H1 (cell line): ENCODE results near the gene SPOCD1. TPM values are rescaled to one million over a fixed set of nuclear protein-coding genes. Genes with fewer than 3 reads are reported as not detected.
A peak's percentile ranks its signal among the peaks of the same experiment; 100 is the strongest.

ENCODE experiments used
- CTCF ChIA-PET: fragments of 300-600 bp; sonication (Branson Sonifier 250); formaldehyde crosslinking; loops from one replicate; lab custom pipeline; 2021; ENCODE audit not compliant: partially characterized antibody; lab: Charles Lee
- POLR2A ChIA-PET: fragments of 300-600 bp; sonication (Branson Sonifier 250); formaldehyde crosslinking; loops from one replicate; lab custom pipeline; 2021; ENCODE audit warnings: inconsistent platforms; ENCODE audit not compliant: partially characterized antibody; lab: Charles Lee
- DNase-seq, 2 experiments: peaks; one replicate each; pipeline versions ENCODE4 v3.0.0 to v3.0.0-alpha.2; 2010 to 2022; ENCODE audit warnings: low spot score in 2 of 2, low read depth in 1 of 2, mixed read lengths in 1 of 2
- FAIRE-seq: peaks from 2 replicates; lab custom pipeline; 2011; peaks lifted over from hg19 to GRCh38; lab: Jason Lieb, UNC
- H2AFZ ChIP-seq: 2 replicates; pipeline ENCODE4 v1.8.1; 2012; ENCODE audit warnings: low read length, inconsistent platforms
- H2AK5ac ChIP-seq: 2 replicates; pipeline ENCODE4 v1.6.1; 2013; ENCODE audit warnings: low read depth, low read length
- H2BK120ac ChIP-seq: replicated peaks from 2 replicates; pipeline ENCODE3; 2013; ENCODE audit warnings: low read depth, low read length, inconsistent platforms
- H2BK12ac ChIP-seq: 2 replicates; pipeline ENCODE4 v1.6.1; 2013; ENCODE audit warnings: low read depth, low read length
- H2BK15ac ChIP-seq: 2 replicates; pipeline ENCODE4 v1.6.1; 2013; ENCODE audit warnings: low read length
- H2BK20ac ChIP-seq: 2 replicates; pipeline ENCODE4 v1.6.1; 2013; ENCODE audit warnings: low read length
- H2BK5ac ChIP-seq: 2 replicates; pipeline ENCODE4 v1.6.1; 2013; ENCODE audit warnings: low read depth, low read length
- H3K14ac ChIP-seq: 2 replicates; pipeline ENCODE4 v1.6.1; 2013; ENCODE audit warnings: inconsistent platforms; ENCODE audit not compliant: insufficient read length
- H3K18ac ChIP-seq: 2 replicates; pipeline ENCODE4 v1.6.1; 2013; ENCODE audit warnings: low read length; ENCODE audit errors: extremely low read depth
- H3K23ac ChIP-seq: 2 replicates; pipeline ENCODE4 v1.6.1; 2013; ENCODE audit warnings: inconsistent platforms; ENCODE audit not compliant: insufficient read length
- H3K23me2 ChIP-seq: 2 replicates; pipeline ENCODE4 v1.6.1; 2013; ENCODE audit warnings: low read depth, low read length
- H3K27ac ChIP-seq: 2 replicates; pipeline ENCODE4 v1.6.1; 2011; ENCODE audit warnings: low read depth, low read length, inconsistent platforms
- H3K27me3 ChIP-seq, 4 experiments: replicated peaks in 1 of 4; 1 replicate in 1 of 4; 2 replicates in 3 of 4; pipeline versions ENCODE4 v1.6.1 to v1.8.1; 2011 to 2013; ENCODE audit warnings: low read length in 3 of 4, mild to moderate bottlenecking in 3 of 4, inconsistent platforms in 2 of 4, mixed read lengths in 2 of 4, moderate library complexity in 1 of 4; ENCODE audit not compliant: control insufficient read depth in 3 of 4, insufficient read depth in 3 of 4; ENCODE audit errors: extremely low read depth in 1 of 4
- H3K36me3 ChIP-seq, 4 experiments: 2 replicates each; pipeline versions ENCODE4 v1.6.1 to v1.8.1; 2011 to 2013; ENCODE audit warnings: mild to moderate bottlenecking in 4 of 4, low read length in 3 of 4, moderate library complexity in 2 of 4, control low read depth in 1 of 4, inconsistent platforms in 1 of 4; ENCODE audit not compliant: insufficient read depth in 4 of 4, control insufficient read depth in 2 of 4
- H3K4ac ChIP-seq: replicated peaks from 2 replicates; pipeline ENCODE3; 2013; ENCODE audit warnings: low read length, low read depth, mixed read lengths, inconsistent platforms; ENCODE audit not compliant: insufficient read length
- H3K4me1 ChIP-seq, 4 experiments: replicated peaks in 1 of 4; 1 replicate in 1 of 4; 2 replicates in 3 of 4; pipeline versions ENCODE4 v1.6.1 to v1.8.1; 2011 to 2013; ENCODE audit warnings: low read length in 3 of 4, inconsistent platforms in 2 of 4, mixed read lengths in 1 of 4; ENCODE audit not compliant: insufficient read depth in 4 of 4, control insufficient read depth in 3 of 4
- H3K4me2 ChIP-seq, 2 experiments: 2 replicates each; pipeline versions ENCODE4 v1.6.1 to v1.8.1; 2011 to 2013; ENCODE audit warnings: low read depth in 2 of 2, low read length in 2 of 2, control low read depth in 1 of 2, inconsistent platforms in 1 of 2, mild to moderate bottlenecking in 1 of 2; ENCODE audit not compliant: insufficient read depth in 1 of 2
- H3K4me3 ChIP-seq, 4 experiments: fragments of 200-600, 300-600 bp in 1 of 4; sonication (generic), shearing (Covaris generic), sonication (Bioruptor Twin) in 1 of 4; 2 replicates each; pipeline versions ENCODE4 v1.5.1 to v1.8.1; 2011 to 2016; ENCODE audit warnings: low read length in 4 of 4, low read depth in 3 of 4, control low read depth in 2 of 4, inconsistent platforms in 2 of 4, mild to moderate bottlenecking in 2 of 4, mixed read lengths in 1 of 4, moderate library complexity in 1 of 4; ENCODE audit not compliant: insufficient read depth in 2 of 4; ENCODE audit errors: extremely low read depth in 1 of 4
- H3K56ac ChIP-seq: replicated peaks from 2 replicates; pipeline ENCODE3; 2013; ENCODE audit warnings: low read depth, mild to moderate bottlenecking, mixed read lengths, low read length, inconsistent platforms; ENCODE audit not compliant: insufficient read length
- H3K79me1 ChIP-seq: 2 replicates; pipeline ENCODE4 v1.6.1; 2013; ENCODE audit warnings: low read depth, low read length, control low read depth
- H3K79me2 ChIP-seq, 2 experiments: 2 replicates each; pipeline versions ENCODE4 v1.6.1 to v1.8.1; 2012 to 2013; ENCODE audit warnings: low read length in 2 of 2, mild to moderate bottlenecking in 2 of 2, inconsistent platforms in 1 of 2; ENCODE audit not compliant: insufficient read depth in 2 of 2, control insufficient read depth in 1 of 2
- H3K9ac ChIP-seq, 4 experiments: replicated peaks in 1 of 4; 1 replicate in 1 of 4; 2 replicates in 3 of 4; pipeline versions ENCODE4 v1.6.1 to v1.8.1; 2011 to 2013; ENCODE audit warnings: low read depth in 3 of 4, low read length in 3 of 4, control low read depth in 2 of 4, mild to moderate bottlenecking in 2 of 4, moderate library complexity in 2 of 4, inconsistent platforms in 1 of 4; ENCODE audit errors: extremely low read depth in 1 of 4
- H3K9me3 ChIP-seq, 2 experiments: 2 replicates each; pipeline versions ENCODE4 v1.6.1 to v1.8.1; 2012 to 2013; ENCODE audit warnings: mild to moderate bottlenecking in 2 of 2, moderate library complexity in 2 of 2, control low read depth in 1 of 2, inconsistent platforms in 1 of 2, low read depth in 1 of 2, low read length in 1 of 2, mixed read lengths in 1 of 2; ENCODE audit not compliant: insufficient read depth in 2 of 2
- H4K20me1 ChIP-seq, 2 experiments: replicated peaks in 1 of 2; 2 replicates each; pipeline versions ENCODE3 to v1.8.1; 2011 to 2013; ENCODE audit warnings: inconsistent platforms in 2 of 2, low read length in 2 of 2, mild to moderate bottlenecking in 1 of 2; ENCODE audit not compliant: insufficient read depth in 2 of 2, control insufficient read depth in 1 of 2
- H4K5ac ChIP-seq: 2 replicates; pipeline ENCODE4 v1.6.1; 2013; ENCODE audit warnings: low read length, low read depth, mixed read lengths, inconsistent platforms; ENCODE audit not compliant: insufficient read length
- H4K8ac ChIP-seq: 2 replicates; pipeline ENCODE4 v1.8.0; 2013; ENCODE audit warnings: mild to moderate bottlenecking, moderate library complexity, low read length, inconsistent platforms; ENCODE audit not compliant: insufficient read depth; ENCODE audit errors: extremely low read depth
- H4K91ac ChIP-seq: replicated peaks from 2 replicates; pipeline ENCODE3; 2013; ENCODE audit warnings: low read length, mixed read lengths, inconsistent platforms; ENCODE audit not compliant: insufficient read length
- EZH2 ChIP-seq: fragments of 200-600 bp; sonication (generic); IDR thresholded peaks from 2 replicates; pipeline ENCODE4 v1.7.1; 2012; ENCODE audit warnings: low read depth, mild to moderate bottlenecking, moderate library complexity, low read length, inconsistent platforms; ENCODE audit not compliant: severe bottlenecking
- KDM4A ChIP-seq: IDR thresholded peaks from one replicate; pipeline ENCODE4 v1.7.1; 2012; ENCODE audit warnings: low read depth, mild to moderate bottlenecking, moderate library complexity, low read length, inconsistent platforms; ENCODE audit not compliant: severe bottlenecking
- SAP30 ChIP-seq: fragments of 300-600 bp; sonication (generic); IDR thresholded peaks from 2 replicates; pipeline ENCODE4 v1.7.1; 2012; ENCODE audit warnings: low read length, moderate library complexity, mild to moderate bottlenecking, inconsistent platforms; ENCODE audit not compliant: insufficient read depth, insufficient replicate concordance
- SUZ12 ChIP-seq: fragments of 200-600 bp; sonication (generic); IDR thresholded peaks from 2 replicates; pipeline ENCODE4 v1.6.1; 2012; ENCODE audit warnings: mild to moderate bottlenecking, inconsistent platforms, low read length, moderate library complexity, mixed read lengths
- WGBS, 2 experiments: shearing (Covaris generic) in 1 of 2; methylation state at CpG; one replicate each; pipeline versions ENCODE4 v1.1.6 to v1.1.7; 2013 to 2015; ENCODE audit warnings: low lambda C conversion rate in 2 of 2, mixed read lengths in 2 of 2, inconsistent platforms in 1 of 2, low coverage in 1 of 2, missing lambda C conversion rate in 1 of 2; ENCODE audit not compliant: insufficient replicate concordance in 2 of 2, insufficient coverage in 1 of 2, insufficient read length in 1 of 2; ENCODE audit errors: extremely low coverage in 1 of 2, missing lambda C conversion rate in 1 of 2; 5-methylcytosine and 5-hydroxymethylcytosine counted together
- polyA plus RNA-seq, 7 experiments: library from polyadenylated mRNA; depleted of rRNA in 3 of 7; stranded (reverse) in 5 of 7; unstranded in 2 of 7; fragments of >200 nt in 5 of 7; fragments of 200-250 nt in 2 of 7; gene quantifications; 1 replicate in 5 of 7; 2 replicates in 1 of 7; 4 replicates in 1 of 7; pipeline versions ENCODE4 v1.2.1 to v1.2.3, GENCODE V29; 2011 to 2013; ENCODE audit warnings: missing spikeins in 2 of 7, mixed read lengths in 2 of 7
- total RNA-seq: library from RNA; stranded (reverse); fragmentation: NEBNext Ultra II Directional; extraction: Animal tissue kit (Norgen Biotek cat#: 25700); gene quantifications from 2 replicates; pipeline ENCODE4 v1.2.1, GENCODE V29; 2021

The SPOCD1 gene
- total and polyA plus RNA-seq, 2 of the 8 experiments (the other 6 are each of a cell fraction or from before 2014, with no cell fraction given): 1.8 to 2.9 TPM

GRCh38 chr1:31763671-31764311 lies 52.0 kb downstream of the SPOCD1 start:
- Histone ChIP-seq H3K9me3 (no peaks in the 10 kb centered on the region), H3K23ac (no peak overlapping the region), H4K5ac (no peak overlapping the region), H3K4me1 (peaks cover 26 to 49% (median 31%) of the 10 kb centered on the region in 4 experiments), H3K36me3 (no peaks in the 10 kb centered on the region), H3K14ac (no peak overlapping the region), H2AFZ (no peak overlapping the region), H4K20me1 (peaks cover 4 to 15% of the 10 kb centered on the region in 2 experiments), H2BK15ac (no peak overlapping the region), H3K9ac (0 out of 7 replicates have a peak overlapping the region, but pooled peaks of 1 of the 4 experiments have one; percentile 24), H3K27ac (no peak overlapping the region), H3K27me3 (peaks cover 3 to 16% (median 7%) of the 10 kb centered on the region in 4 experiments; a peak in 5 of 7 replicates), H3K79me2 (peaks cover 0 to 4% of the 10 kb centered on the region in 2 experiments; a peak in 1 of 4 replicates), H2BK12ac (no peak overlapping the region), H3K4me3 (peak overlapping the region; percentile 48 to 75 (median 62)), H4K8ac (no peak overlapping the region; the same call in 1 of the 2 replicates), H2BK20ac (no peak overlapping the region), H4K91ac (no peak overlapping the region), H3K79me1 (peaks cover 3% of the 10 kb centered on the region), H2BK5ac (no peak overlapping the region), H2AK5ac (no peak overlapping the region), H3K4ac (no peak overlapping the region), H3K4me2 (peak overlapping the region; percentile 86 to 90), H2BK120ac (no peak overlapping the region), H3K56ac (no peak overlapping the region), H3K23me2 (peaks cover 17% of the 10 kb centered on the region), H3K18ac (0 out of 2 replicates have a peak overlapping the region, but pooled peaks have one; percentile 71)
- DNase-seq (no peak), FAIRE-seq (no peak)
- ChIA-PET POLR2A (interaction anchor here (1.3 to 2.2 kb wide), 4 partner anchors 15 to 36 kb away, joined by 4 to 13 read pairs (median 7); no protein-coding TSS in a partner anchor), CTCF (interaction anchor here (1.0 to 14.0 kb wide), 22 partner anchors 9 to 200 kb away, joined by 3 to 206 read pairs (median 4); partner anchors contain the start of gene COL16A1)
- WGBS, 2 experiments: 3% methylated on average over 11 of the region's 93 CpGs; no CpG with 5 or more reads in 1 of the 2 experiments
- no peak for TF ChIP-seq EZH2
- TF ChIP-seq SAP30: no peak
- TF ChIP-seq SUZ12: 0 out of 2 replicates have a peak, but pooled peaks have one; percentile 2
- TF ChIP-seq KDM4A: peak; percentile 10
